GM23338 (cell line): ENCODE data around the gene KRTAP5-1. TPM values are rescaled to one million over a fixed set of nuclear protein-coding genes. Genes with fewer than 3 reads are reported as not detected.

Experiments used
- ATAC-seq: fragments of 200-7000 bp; cut with Tn5 transposase; 3 replicates; pipeline ENCODE4 v1.9.1; 2020
- DNase-seq: peaks from one replicate; pipeline ENCODE4 v3.0.0-alpha.2; 2015; ENCODE audit warnings: low spot score
- H2AFZ ChIP-seq: fragments of 200-600 bp; sonication (generic); 2 replicates; pipeline ENCODE4 v1.8.0; 2016; ENCODE audit warnings: antibody characterized with exemption, mild to moderate bottlenecking, moderate library complexity
- H3F3A ChIP-seq: fragments of 200-600 bp; sonication (generic); replicated peaks from 2 replicates; pipeline ENCODE4 v1.8.0; 2017; ENCODE audit warnings: antibody characterized with exemption, mixed run types, low read depth
- H3K27ac ChIP-seq: fragments of 200-600 bp; sonication (generic); 2 replicates; pipeline ENCODE4 v1.6.1; 2016; ENCODE audit warnings: low read depth
- H3K27me3 ChIP-seq: fragments of 200-600 bp; sonication (generic); 2 replicates; pipeline ENCODE4 v1.8.0; 2016; ENCODE audit warnings: mild to moderate bottlenecking, mixed run types, moderate library complexity; ENCODE audit not compliant: insufficient read depth
- H3K36me3 ChIP-seq: fragments of 200-600 bp; sonication (generic); 2 replicates; pipeline ENCODE4 v1.8.0; 2016; ENCODE audit warnings: mild to moderate bottlenecking; ENCODE audit not compliant: insufficient read depth
- H3K4me1 ChIP-seq: fragments of 200-600 bp; sonication (generic); 2 replicates; pipeline ENCODE4 v1.8.0; 2016; ENCODE audit warnings: mild to moderate bottlenecking, moderate library complexity; ENCODE audit not compliant: insufficient read depth
- H3K4me2 ChIP-seq: fragments of 200-600 bp; sonication (generic); 2 replicates; pipeline ENCODE4 v1.7.1; 2017; ENCODE audit warnings: mixed run types
- H3K4me3 ChIP-seq: fragments of 200-600 bp; sonication (generic); 2 replicates; pipeline ENCODE4 v1.6.1; 2016; ENCODE audit warnings: mixed run types
- H3K79me2 ChIP-seq: fragments of 200-600 bp; sonication (generic); replicated peaks from 2 replicates; pipeline ENCODE4 v1.8.0; 2017; ENCODE audit warnings: mild to moderate bottlenecking; ENCODE audit not compliant: insufficient read depth
- H3K9me2 ChIP-seq: fragments of 200-600 bp; sonication (generic); 2 replicates; pipeline ENCODE4 v1.8.0; 2017; ENCODE audit not compliant: insufficient read depth
- H4K20me1 ChIP-seq: fragments of 200-600 bp; sonication (generic); replicated peaks from 2 replicates; pipeline ENCODE4 v1.8.0; 2017; ENCODE audit warnings: mild to moderate bottlenecking; ENCODE audit not compliant: insufficient read depth
- H3K27ac Mint-ChIP-seq: 2 replicates; pipeline ENCODE4 v1.8.0; 2020; ENCODE audit warnings: inconsistent platforms, mild to moderate bottlenecking, moderate library complexity, mixed read lengths
- H3K27me3 Mint-ChIP-seq: 3 replicates; pipeline ENCODE4 v1.8.0; 2022; ENCODE audit warnings: low read depth, mild to moderate bottlenecking, moderate library complexity, mixed read lengths, inconsistent platforms; ENCODE audit not compliant: insufficient read depth, poor library complexity
- H3K36me3 Mint-ChIP-seq: 3 replicates; pipeline ENCODE4 v1.8.0; 2021; ENCODE audit warnings: low read depth, mild to moderate bottlenecking, inconsistent platforms, moderate library complexity, mixed read lengths
- H3K4me1 Mint-ChIP-seq: 3 replicates; pipeline ENCODE4 v1.8.0; 2020; ENCODE audit warnings: mild to moderate bottlenecking, inconsistent platforms, mixed read lengths
- H3K4me3 Mint-ChIP-seq: 3 replicates; pipeline ENCODE4 v1.8.0; 2021; ENCODE audit warnings: moderate library complexity, mild to moderate bottlenecking, inconsistent platforms, mixed read lengths
- H3K9me3 Mint-ChIP-seq: 3 replicates; pipeline ENCODE4 v1.8.0; 2020; ENCODE audit warnings: moderate library complexity, mild to moderate bottlenecking, inconsistent platforms, mixed read lengths
- CREB1 ChIP-seq: fragments of 250-450 bp; sonication (Bioruptor Pico); IDR thresholded peaks from 2 replicates; pipeline ENCODE4 v1.5.0; 2020; ENCODE audit warnings: low read depth, mild to moderate bottlenecking, moderate library complexity
- EZH2 ChIP-seq: fragments of 200-600 bp; sonication (generic); IDR thresholded peaks from one replicate; pipeline ENCODE4 v1.8.0; 2017; ENCODE audit warnings: antibody characterized with exemption, mild to moderate bottlenecking, low read depth; ENCODE audit not compliant: unreplicated experiment
- EZH2phosphoT487 ChIP-seq: fragments of 200-600 bp; sonication (generic); IDR thresholded peaks from one replicate; pipeline ENCODE4 v1.8.1; 2018; ENCODE audit warnings: antibody characterized with exemption; ENCODE audit not compliant: unreplicated experiment
- JUNB ChIP-seq: IDR thresholded peaks from one replicate; pipeline ENCODE4 v1.6.1; 2016; ENCODE audit warnings: antibody characterized with exemption; ENCODE audit not compliant: unreplicated experiment
- NANOG ChIP-seq: IDR thresholded peaks from 2 replicates; pipeline ENCODE4 v1.6.1; 2016; ENCODE audit warnings: antibody characterized with exemption, borderline replicate concordance
- POLR2AphosphoS5 ChIP-seq: IDR thresholded peaks from 2 replicates; pipeline ENCODE4 v1.6.1; 2016; ENCODE audit warnings: antibody characterized with exemption, low read depth
- STAT1 ChIP-seq: IDR thresholded peaks from one replicate; pipeline ENCODE4 v1.6.1; 2016; ENCODE audit warnings: antibody characterized with exemption; ENCODE audit not compliant: unreplicated experiment
- ZNF114 ChIP-seq: fragments of 250-450 bp; sonication (Bioruptor Pico); IDR thresholded peaks from 2 replicates; pipeline ENCODE4 v1.5.0; 2020; ENCODE audit warnings: mild to moderate bottlenecking, moderate library complexity
- ZNF331 ChIP-seq: fragments of 250-450 bp; sonication (Bioruptor Pico); IDR thresholded peaks from 2 replicates; pipeline ENCODE4 v1.5.0; 2020; ENCODE audit warnings: low read depth, mild to moderate bottlenecking, moderate library complexity
- polyA plus RNA-seq: library from polyadenylated mRNA; unstranded; fragments of >200 nt; fragmentation: Nextera tagmentation; extraction: Ambion mirVana; gene quantifications from 2 replicates; pipeline ENCODE4 v1.2.1, GENCODE V29; 2016
- total RNA-seq: library from RNA; depleted of rRNA; stranded (reverse); fragments of >200 nt; shearing (Covaris generic); gene quantifications from 2 replicates; pipeline ENCODE4 v1.2.3, GENCODE V29; 2014
- TF ChIP-seq, protein P1 (sequence below): IDR thresholded peaks from 2 replicates; pipeline ENCODE4 v1.6.1; 2016; ENCODE audit warnings: antibody characterized with exemption
- TF ChIP-seq, protein P2 (sequence below): IDR thresholded peaks from one replicate; pipeline ENCODE4 v1.6.1; 2018; ENCODE audit warnings: antibody characterized with exemption; ENCODE audit not compliant: unreplicated experiment
- TF ChIP-seq, protein P3 (sequence below): fragments of 250-450 bp; sonication (Bioruptor Pico); IDR thresholded peaks from 2 replicates; pipeline ENCODE4 v1.5.0; 2020; ENCODE audit warnings: mild to moderate bottlenecking, moderate library complexity

The KRTAP5-1 gene
- total and polyA plus RNA-seq, 2 experiments from 2014 or later, result not detected

DNA sequence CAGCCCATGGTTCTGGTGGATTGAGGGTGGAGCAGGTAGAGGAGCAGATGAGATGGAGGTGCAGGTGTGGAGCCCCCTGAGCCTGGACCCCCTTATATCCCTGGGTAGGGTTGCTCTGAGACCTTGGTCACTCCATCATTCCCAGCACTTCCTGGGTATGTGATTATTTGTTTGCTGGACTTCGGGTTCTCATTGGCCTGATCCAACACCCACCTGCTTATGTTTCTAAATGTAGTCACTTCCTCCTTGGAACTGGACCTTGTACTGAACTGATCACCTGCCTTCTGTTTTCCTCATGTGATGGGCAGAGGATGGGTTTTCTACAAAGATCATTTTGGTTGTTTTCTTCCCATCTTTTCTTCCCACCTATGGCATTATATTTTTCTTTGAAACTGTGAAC is 37.0 kb upstream of the KRTAP5-1 start, which contains the start of gene KRTAP5-4 (continued):
- TF ChIP-seq, protein P1, sequence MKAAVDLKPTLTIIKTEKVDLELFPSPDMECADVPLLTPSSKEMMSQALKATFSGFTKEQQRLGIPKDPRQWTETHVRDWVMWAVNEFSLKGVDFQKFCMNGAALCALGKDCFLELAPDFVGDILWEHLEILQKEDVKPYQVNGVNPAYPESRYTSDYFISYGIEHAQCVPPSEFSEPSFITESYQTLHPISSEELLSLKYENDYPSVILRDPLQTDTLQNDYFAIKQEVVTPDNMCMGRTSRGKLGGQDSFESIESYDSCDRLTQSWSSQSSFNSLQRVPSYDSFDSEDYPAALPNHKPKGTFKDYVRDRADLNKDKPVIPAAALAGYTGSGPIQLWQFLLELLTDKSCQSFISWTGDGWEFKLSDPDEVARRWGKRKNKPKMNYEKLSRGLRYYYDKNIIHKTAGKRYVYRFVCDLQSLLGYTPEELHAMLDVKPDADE, result no peak
- no peak for TF ChIP-seq POLR2AphosphoS5
- no peak for TF ChIP-seq ZNF114 (CRISPR knock-in tag)
- no peak for TF ChIP-seq STAT1
- no peak for TF ChIP-seq EZH2phosphoT487

DNA sequence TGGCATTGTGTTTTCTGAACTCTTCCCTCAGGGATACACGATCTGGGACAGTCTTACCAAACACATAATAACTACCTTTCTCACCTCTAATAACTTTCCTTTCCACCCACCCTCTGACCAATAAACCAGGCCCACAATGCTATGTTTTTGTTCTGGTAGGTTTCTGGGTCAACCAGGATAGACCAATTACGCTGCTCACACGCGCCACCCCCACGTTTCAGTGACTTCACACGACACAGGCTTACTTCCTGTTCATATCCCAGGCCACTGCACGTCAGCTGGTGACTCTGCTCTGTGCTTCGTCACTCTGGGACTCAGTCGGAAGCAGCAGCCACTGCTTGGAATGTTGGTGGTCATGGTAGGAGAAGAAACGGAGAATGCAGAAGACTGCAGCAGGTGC is 34.4 kb upstream of the KRTAP5-1 start:
- DNase-seq (no peak), ATAC-seq (no peak)
- Mint-ChIP-seq H3K4me3 (no peak overlapping the region), H3K27me3 (peaks cover 6% of the 10 kb centered on the region), H3K4me1 (peaks cover 6% of the 10 kb centered on the region), H3K36me3 (0 out of 3 replicates have a peak, but pooled peaks cover 2% of the 10 kb centered on the region), H3K27ac (no peak overlapping the region), H3K9me3 (peaks cover 11% of the 10 kb centered on the region)
- H4K20me1 ChIP-seq, result no peaks in the 10 kb centered on the region
- H3K27ac ChIP-seq, result no peak overlapping the region
- H3K4me3 ChIP-seq, result no peak overlapping the region
- no peaks in the 10 kb centered on the region; the same call in 1 of the 2 replicates for H3K9me2 ChIP-seq
- no peaks in the 10 kb centered on the region for H3K36me3 ChIP-seq
- H3F3A ChIP-seq, result no peaks in the 10 kb centered on the region
- H3K27me3 ChIP-seq, result no peaks in the 10 kb centered on the region
- no peak overlapping the region for H3K4me2 ChIP-seq
- no peaks in the 10 kb centered on the region for H3K4me1 ChIP-seq
- no peak overlapping the region for H2AFZ ChIP-seq
- no peaks in the 10 kb centered on the region for H3K79me2 ChIP-seq
- TF ChIP-seq, protein P2, sequence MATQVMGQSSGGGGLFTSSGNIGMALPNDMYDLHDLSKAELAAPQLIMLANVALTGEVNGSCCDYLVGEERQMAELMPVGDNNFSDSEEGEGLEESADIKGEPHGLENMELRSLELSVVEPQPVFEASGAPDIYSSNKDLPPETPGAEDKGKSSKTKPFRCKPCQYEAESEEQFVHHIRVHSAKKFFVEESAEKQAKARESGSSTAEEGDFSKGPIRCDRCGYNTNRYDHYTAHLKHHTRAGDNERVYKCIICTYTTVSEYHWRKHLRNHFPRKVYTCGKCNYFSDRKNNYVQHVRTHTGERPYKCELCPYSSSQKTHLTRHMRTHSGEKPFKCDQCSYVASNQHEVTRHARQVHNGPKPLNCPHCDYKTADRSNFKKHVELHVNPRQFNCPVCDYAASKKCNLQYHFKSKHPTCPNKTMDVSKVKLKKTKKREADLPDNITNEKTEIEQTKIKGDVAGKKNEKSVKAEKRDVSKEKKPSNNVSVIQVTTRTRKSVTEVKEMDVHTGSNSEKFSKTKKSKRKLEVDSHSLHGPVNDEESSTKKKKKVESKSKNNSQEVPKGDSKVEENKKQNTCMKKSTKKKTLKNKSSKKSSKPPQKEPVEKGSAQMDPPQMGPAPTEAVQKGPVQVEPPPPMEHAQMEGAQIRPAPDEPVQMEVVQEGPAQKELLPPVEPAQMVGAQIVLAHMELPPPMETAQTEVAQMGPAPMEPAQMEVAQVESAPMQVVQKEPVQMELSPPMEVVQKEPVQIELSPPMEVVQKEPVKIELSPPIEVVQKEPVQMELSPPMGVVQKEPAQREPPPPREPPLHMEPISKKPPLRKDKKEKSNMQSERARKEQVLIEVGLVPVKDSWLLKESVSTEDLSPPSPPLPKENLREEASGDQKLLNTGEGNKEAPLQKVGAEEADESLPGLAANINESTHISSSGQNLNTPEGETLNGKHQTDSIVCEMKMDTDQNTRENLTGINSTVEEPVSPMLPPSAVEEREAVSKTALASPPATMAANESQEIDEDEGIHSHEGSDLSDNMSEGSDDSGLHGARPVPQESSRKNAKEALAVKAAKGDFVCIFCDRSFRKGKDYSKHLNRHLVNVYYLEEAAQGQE, result no peak
- TF ChIP-seq POLR2AphosphoS5 (no peak), STAT1 (no peak), EZH2 (no peak), CREB1 (CRISPR knock-in tag) (no peak), ZNF331 (CRISPR knock-in tag) (no peak), NANOG (no peak), ZNF114 (CRISPR knock-in tag) (no peak), JUNB (no peak), EZH2phosphoT487 (no peak)
- TF ChIP-seq, protein P3, sequence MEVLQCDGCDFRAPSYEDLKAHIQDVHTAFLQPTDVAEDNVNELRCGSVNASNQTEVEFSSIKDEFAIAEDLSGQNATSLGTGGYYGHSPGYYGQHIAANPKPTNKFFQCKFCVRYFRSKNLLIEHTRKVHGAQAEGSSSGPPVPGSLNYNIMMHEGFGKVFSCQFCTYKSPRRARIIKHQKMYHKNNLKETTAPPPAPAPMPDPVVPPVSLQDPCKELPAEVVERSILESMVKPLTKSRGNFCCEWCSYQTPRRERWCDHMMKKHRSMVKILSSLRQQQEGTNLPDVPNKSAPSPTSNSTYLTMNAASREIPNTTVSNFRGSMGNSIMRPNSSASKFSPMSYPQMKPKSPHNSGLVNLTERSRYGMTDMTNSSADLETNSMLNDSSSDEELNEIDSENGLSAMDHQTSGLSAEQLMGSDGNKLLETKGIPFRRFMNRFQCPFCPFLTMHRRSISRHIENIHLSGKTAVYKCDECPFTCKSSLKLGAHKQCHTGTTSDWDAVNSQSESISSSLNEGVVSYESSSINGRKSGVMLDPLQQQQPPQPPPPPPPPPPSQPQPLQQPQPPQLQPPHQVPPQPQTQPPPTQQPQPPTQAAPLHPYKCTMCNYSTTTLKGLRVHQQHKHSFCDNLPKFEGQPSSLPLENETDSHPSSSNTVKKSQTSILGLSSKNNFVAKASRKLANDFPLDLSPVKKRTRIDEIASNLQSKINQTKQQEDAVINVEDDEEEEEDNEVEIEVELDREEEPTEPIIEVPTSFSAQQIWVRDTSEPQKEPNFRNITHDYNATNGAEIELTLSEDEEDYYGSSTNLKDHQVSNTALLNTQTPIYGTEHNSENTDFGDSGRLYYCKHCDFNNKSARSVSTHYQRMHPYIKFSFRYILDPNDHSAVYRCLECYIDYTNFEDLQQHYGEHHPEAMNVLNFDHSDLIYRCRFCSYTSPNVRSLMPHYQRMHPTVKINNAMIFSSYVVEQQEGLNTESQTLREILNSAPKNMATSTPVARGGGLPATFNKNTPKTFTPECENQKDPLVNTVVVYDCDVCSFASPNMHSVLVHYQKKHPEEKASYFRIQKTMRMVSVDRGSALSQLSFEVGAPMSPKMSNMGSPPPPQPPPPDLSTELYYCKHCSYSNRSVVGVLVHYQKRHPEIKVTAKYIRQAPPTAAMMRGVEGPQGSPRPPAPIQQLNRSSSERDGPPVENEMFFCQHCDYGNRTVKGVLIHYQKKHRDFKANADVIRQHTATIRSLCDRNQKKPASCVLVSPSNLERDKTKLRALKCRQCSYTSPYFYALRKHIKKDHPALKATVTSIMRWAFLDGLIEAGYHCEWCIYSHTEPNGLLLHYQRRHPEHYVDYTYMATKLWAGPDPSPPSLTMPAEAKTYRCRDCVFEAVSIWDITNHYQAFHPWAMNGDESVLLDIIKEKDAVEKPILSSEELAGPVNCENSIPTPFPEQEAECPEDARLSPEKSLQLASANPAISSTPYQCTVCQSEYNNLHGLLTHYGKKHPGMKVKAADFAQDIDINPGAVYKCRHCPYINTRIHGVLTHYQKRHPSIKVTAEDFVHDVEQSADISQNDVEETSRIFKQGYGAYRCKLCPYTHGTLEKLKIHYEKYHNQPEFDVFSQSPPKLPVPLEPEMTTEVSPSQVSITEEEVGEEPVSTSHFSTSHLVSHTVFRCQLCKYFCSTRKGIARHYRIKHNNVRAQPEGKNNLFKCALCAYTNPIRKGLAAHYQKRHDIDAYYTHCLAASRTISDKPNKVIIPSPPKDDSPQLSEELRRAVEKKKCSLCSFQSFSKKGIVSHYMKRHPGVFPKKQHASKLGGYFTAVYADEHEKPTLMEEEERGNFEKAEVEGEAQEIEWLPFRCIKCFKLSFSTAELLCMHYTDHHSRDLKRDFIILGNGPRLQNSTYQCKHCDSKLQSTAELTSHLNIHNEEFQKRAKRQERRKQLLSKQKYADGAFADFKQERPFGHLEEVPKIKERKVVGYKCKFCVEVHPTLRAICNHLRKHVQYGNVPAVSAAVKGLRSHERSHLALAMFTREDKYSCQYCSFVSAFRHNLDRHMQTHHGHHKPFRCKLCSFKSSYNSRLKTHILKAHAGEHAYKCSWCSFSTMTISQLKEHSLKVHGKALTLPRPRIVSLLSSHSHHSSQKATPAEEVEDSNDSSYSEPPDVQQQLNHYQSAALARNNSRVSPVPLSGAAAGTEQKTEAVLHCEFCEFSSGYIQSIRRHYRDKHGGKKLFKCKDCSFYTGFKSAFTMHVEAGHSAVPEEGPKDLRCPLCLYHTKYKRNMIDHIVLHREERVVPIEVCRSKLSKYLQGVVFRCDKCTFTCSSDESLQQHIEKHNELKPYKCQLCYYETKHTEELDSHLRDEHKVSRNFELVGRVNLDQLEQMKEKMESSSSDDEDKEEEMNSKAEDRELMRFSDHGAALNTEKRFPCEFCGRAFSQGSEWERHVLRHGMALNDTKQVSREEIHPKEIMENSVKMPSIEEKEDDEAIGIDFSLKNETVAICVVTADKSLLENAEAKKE, result no peak
- TF ChIP-seq, protein P1, result no peak
